WERI-Rb-1 (cell line): Measurements from ENCODE around the gene INPP4A.

Source experiments
- DNase-seq: peaks from one replicate; pipeline ENCODE4 v3.0.0-alpha.2; 2020
- H3K27ac ChIP-seq: fragments of 250-450 bp; sonication (Bioruptor Pico); 2 replicates; pipeline ENCODE4 v1.5.1; 2020; ENCODE audit warnings: mild to moderate bottlenecking, moderate library complexity
- H3K27me3 ChIP-seq: fragments of 250-450 bp; sonication (Bioruptor Pico); 2 replicates; pipeline ENCODE4 v1.5.1; 2021; ENCODE audit warnings: mild to moderate bottlenecking, low read depth, moderate library complexity; ENCODE audit not compliant: insufficient read depth, severe bottlenecking
- H3K36me3 ChIP-seq: fragments of 250-450 bp; sonication (Bioruptor Pico); 2 replicates; pipeline ENCODE4 v1.5.1; 2020; ENCODE audit warnings: mild to moderate bottlenecking, moderate library complexity
- H3K4me3 ChIP-seq: 2 replicates; pipeline ENCODE4 v1.5.1; 2011; ENCODE audit warnings: low read depth, mild to moderate bottlenecking, control low read depth, low read length
- H3K9me3 ChIP-seq: fragments of 250-450 bp; sonication (Bioruptor Pico); 2 replicates; pipeline ENCODE4 v1.5.1; 2021; ENCODE audit warnings: mild to moderate bottlenecking, moderate library complexity; ENCODE audit not compliant: severe bottlenecking
- TF ChIP-seq, protein P1 (sequence below): IDR thresholded peaks from 2 replicates; pipeline ENCODE4 v1.5.1; 2011; ENCODE audit warnings: low read depth, mild to moderate bottlenecking, control low read depth, inconsistent platforms, low read length

INPP4A gene

DNA sequence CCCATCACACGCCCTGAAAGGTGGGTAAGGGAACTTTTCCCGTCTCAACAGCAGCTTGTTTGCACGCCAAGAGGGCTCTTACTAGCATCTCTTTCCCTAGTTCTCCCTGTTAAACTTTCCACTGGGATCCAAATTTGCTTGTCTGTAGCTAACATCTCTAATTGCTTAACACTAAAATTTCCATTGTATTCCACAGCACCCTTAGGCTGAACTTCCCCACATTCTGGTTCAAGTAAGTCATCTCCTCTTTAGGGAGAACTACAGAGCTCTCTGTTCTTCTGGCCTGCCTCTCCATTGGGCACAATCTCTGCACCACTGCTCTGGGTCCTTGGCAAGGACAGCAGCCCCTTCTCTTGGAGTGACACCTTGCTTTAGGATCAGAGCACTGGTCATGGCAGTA is 187.7 kb downstream of the INPP4A start:
- DNase-seq = no peak
- Histone ChIP-seq H3K4me3 (no peak overlapping the region), H3K27me3 (no peaks in the 10 kb centered on the region), H3K9me3 (no peaks in the 10 kb centered on the region), H3K36me3 (no peaks in the 10 kb centered on the region), H3K27ac (no peak overlapping the region)
- TF ChIP-seq, protein P1, sequence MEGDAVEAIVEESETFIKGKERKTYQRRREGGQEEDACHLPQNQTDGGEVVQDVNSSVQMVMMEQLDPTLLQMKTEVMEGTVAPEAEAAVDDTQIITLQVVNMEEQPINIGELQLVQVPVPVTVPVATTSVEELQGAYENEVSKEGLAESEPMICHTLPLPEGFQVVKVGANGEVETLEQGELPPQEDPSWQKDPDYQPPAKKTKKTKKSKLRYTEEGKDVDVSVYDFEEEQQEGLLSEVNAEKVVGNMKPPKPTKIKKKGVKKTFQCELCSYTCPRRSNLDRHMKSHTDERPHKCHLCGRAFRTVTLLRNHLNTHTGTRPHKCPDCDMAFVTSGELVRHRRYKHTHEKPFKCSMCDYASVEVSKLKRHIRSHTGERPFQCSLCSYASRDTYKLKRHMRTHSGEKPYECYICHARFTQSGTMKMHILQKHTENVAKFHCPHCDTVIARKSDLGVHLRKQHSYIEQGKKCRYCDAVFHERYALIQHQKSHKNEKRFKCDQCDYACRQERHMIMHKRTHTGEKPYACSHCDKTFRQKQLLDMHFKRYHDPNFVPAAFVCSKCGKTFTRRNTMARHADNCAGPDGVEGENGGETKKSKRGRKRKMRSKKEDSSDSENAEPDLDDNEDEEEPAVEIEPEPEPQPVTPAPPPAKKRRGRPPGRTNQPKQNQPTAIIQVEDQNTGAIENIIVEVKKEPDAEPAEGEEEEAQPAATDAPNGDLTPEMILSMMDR = no peak

DNA sequence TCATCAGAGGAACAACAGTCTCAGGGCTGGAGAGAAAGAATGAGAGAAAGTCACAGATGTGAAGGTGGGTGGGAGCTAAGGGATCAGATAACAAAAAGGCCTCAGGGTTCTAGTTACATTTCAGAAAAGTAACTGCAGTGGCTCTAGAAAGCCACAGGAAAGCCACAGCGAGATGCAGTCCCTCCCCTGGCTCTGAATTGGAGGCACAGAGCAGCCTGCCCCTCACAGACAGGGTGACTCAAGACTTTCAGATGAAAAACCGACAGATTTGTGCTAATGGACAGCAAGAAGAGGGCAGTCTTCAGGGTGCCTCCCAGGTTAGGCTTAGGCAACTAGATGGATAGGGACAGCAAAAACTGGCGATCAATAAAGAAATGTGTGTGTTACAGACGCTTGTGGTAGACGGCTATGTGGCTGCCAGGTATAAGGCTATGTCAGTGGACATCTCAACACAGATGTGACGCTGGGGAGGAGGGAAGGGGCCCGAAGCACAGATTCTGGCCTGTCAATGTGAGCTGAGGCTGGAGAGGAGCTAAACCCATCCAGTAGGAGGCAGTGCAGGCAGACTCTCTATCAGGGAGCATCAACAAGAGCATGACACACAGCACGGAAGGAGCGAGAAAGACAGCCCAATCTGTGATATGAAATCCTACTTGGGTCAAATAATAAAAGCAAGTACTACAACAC is 189.9 kb downstream of the INPP4A start:
- Histone ChIP-seq H3K27ac (no peak overlapping the region), H3K36me3 (no peaks in the 10 kb centered on the region), H3K9me3 (no peaks in the 10 kb centered on the region), H3K27me3 (no peaks in the 10 kb centered on the region), H3K4me3 (no peak overlapping the region)
- TF ChIP-seq, protein P1 = peak; percentile 68
- peak; percentile 28 for DNase-seq

DNA sequence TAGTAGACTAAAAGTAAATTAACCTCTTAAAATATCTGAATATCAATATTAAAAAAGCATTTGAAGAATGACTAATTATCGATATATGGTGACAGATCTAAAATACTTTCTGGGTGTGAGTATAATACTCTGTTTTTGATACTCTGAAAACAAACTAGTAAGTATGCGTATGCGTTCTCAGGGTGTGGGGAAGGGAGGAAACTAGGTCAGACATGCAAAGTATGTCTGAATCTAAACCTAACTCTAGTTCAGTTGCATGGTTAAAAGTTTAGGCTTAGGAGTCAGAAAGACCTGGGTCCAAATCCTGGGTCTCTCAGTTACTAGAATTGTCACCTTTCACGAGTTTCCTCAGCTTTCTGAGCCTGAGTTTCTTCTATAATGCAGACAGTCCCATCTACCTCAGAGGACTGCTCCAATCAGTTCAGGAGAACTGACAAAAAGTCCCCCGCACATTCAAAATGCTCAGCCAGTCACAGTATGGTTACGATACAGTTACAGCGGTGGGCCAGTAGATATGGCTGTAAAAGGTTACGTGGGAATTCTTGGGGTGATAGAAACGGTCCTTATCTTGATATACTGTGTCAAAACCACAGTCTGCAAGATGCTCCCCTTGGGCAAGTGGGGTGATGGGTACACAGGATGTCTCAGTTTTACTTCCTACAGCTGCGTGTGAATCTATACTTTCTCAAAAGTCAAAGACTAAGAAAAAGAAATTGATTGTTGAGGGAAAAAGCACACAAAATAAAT is 192.9 kb downstream of the INPP4A start:
- TF ChIP-seq, protein P1 = no peak
- no peak overlapping the region for H3K27ac ChIP-seq
- DNase-seq = no peak
- no peaks in the 10 kb centered on the region for H3K9me3 ChIP-seq
- no peaks in the 10 kb centered on the region for H3K36me3 ChIP-seq
- no peak overlapping the region for H3K4me3 ChIP-seq
- H3K27me3 ChIP-seq = no peaks in the 10 kb centered on the region

DNA sequence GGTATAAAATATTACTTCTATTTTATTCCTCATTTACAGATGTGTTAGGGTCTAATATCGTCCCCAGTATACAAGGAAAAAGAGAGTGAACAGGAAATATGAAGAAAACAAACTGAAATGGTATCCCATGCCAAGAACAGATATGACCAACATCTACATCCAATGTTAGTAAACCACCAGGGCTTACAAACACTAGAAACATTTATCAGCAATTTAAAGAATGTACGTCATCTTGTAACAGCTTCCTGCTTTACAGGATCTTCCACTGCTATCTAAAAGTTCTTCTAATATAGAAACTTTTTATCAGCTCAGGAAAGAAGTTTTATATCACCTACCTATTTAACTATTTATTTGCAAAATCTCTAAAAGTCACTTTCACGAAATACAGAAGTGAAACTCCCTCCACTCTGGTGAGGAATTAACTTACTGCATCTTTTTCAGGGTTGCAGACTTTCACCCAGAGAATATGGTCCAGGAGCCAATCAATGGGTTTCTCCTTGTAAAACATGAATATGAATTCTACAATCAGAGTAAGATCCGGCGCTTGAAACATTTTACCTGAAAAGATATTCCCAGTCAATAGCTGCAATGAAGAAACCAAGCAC is 198.9 kb downstream of the INPP4A start:
- TF ChIP-seq, protein P1 = no peak
- no peak overlapping the region for H3K4me3 ChIP-seq
- H3K27me3 ChIP-seq = no peaks in the 10 kb centered on the region
- no peak overlapping the region for H3K27ac ChIP-seq
- no peaks in the 10 kb centered on the region for H3K9me3 ChIP-seq
- no peak for DNase-seq
- no peaks in the 10 kb centered on the region for H3K36me3 ChIP-seq
